ENCODE measurements around the gene TRMT11. TPM values are rescaled to one million over a fixed set of nuclear protein-coding genes. Genes with fewer than 3 reads are reported as not detected.

The TRMT11 gene
- total RNA-seq, 1 experiment from 2014 or later, result 36.7 TPM

- intact Hi-C loops (cut with micrococcal nuclease; ENCODE audit: unreplicated experiment), result no loop called here
- DNase-seq, result no peak
- Histone ChIP-seq H3K4me3 (ENCODE audit: low read depth, low read length) (no peak overlapping the region), H3K36me3 (ENCODE audit: control insufficient read depth, insufficient read depth, low read length) (no peaks in the 10 kb centered on the region; the same call in 1 of the 2 replicates), H3K4me1 (0 out of 2 replicates have a peak, but pooled peaks cover 12% of the 10 kb centered on the region), H3K27me3 (replicated peaks; ENCODE audit: control insufficient read depth, insufficient read depth, low read length) (no peaks in the 10 kb centered on the region), H3K9me3 (no peaks in the 10 kb centered on the region)
- no peaks in the 10 kb centered on the region for H3K9me3 Mint-ChIP-seq (ENCODE audit: unreplicated experiment)
- H3K4me3 Mint-ChIP-seq (ENCODE audit: unreplicated experiment), result no peak overlapping the region
- BruUV-seq (replicated peaks), result no TSS peak
- CTCF ChIA-PET, result interaction anchor here (0.6 kb wide), 1 partner anchor 266 kb away, joined by 3 read pairs; no protein-coding TSS in a partner anchor
- H3K27me3 Mint-ChIP-seq (ENCODE audit: insufficient read depth, unreplicated experiment), result no peaks in the 10 kb centered on the region
- peaks cover 7% of the 10 kb centered on the region for H3K4me1 Mint-ChIP-seq (ENCODE audit: low read depth, unreplicated experiment)
- H3K36me3 Mint-ChIP-seq (ENCODE audit: insufficient read depth, unreplicated experiment), result peaks cover 49% of the 10 kb centered on the region
- H3K27ac Mint-ChIP-seq (ENCODE audit: unreplicated experiment), result no peak overlapping the region
- TF ChIP-seq CTCF (IDR thresholded peaks at IDR 0.05; ENCODE audit: insufficient read depth in 1 of 2, low read depth in 1 of 2, low read length in 1 of 2, severe bottlenecking in 1 of 2, unreplicated experiment in 1 of 2), result no peak
- POLR2A ChIA-PET, result no interaction called here
These were observed 29.5 kb downstream of the TRMT11 start for GRCh38 chr6:126015863-126016262.

GRCh38 chr6:126016591-126016990 lies 30.3 kb downstream of the TRMT11 start:
- POLR2A ChIA-PET, result no interaction called here
- no peaks in the 10 kb centered on the region for H3K9me3 Mint-ChIP-seq (ENCODE audit: unreplicated experiment)
- CTCF ChIA-PET, result interaction anchor here (0.6 kb wide), 1 partner anchor 266 kb away, joined by 3 read pairs; no protein-coding TSS in a partner anchor
- H3K9me3 ChIP-seq, result no peaks in the 10 kb centered on the region
- H3K36me3 ChIP-seq (ENCODE audit: control insufficient read depth, insufficient read depth, low read length), result no peaks in the 10 kb centered on the region; the same call in 1 of the 2 replicates
- H3K4me3 Mint-ChIP-seq (ENCODE audit: unreplicated experiment), result no peak overlapping the region
- BruUV-seq (replicated peaks), result no TSS peak
- H3K4me3 ChIP-seq (ENCODE audit: low read depth, low read length), result no peak overlapping the region
- H3K4me1 Mint-ChIP-seq (ENCODE audit: low read depth, unreplicated experiment), result peaks cover 7% of the 10 kb centered on the region
- no peak overlapping the region for H3K27ac Mint-ChIP-seq (ENCODE audit: unreplicated experiment)
- no peak for TF ChIP-seq CTCF (IDR thresholded peaks at IDR 0.05; ENCODE audit: insufficient read depth in 1 of 2, low read depth in 1 of 2, low read length in 1 of 2, severe bottlenecking in 1 of 2, unreplicated experiment in 1 of 2)
- no peak for DNase-seq
- intact Hi-C loops (cut with micrococcal nuclease; ENCODE audit: unreplicated experiment), result no loop called here
- no peaks in the 10 kb centered on the region for H3K27me3 ChIP-seq (replicated peaks; ENCODE audit: control insufficient read depth, insufficient read depth, low read length)
- peaks cover 51% of the 10 kb centered on the region for H3K36me3 Mint-ChIP-seq (ENCODE audit: insufficient read depth, unreplicated experiment)
- 0 out of 2 replicates have a peak, but pooled peaks cover 12% of the 10 kb centered on the region for H3K4me1 ChIP-seq
- H3K27me3 Mint-ChIP-seq (ENCODE audit: insufficient read depth, unreplicated experiment), result no peaks in the 10 kb centered on the region

- H3K27me3 ChIP-seq (replicated peaks; ENCODE audit: control insufficient read depth, insufficient read depth, low read length), result no peaks in the 10 kb centered on the region
- ChIA-PET CTCF (no interaction called here), POLR2A (interaction anchor here (0.6 kb wide), 1 partner anchor 228 kb away, joined by 3 read pairs; no protein-coding TSS in a partner anchor)
- H3K36me3 ChIP-seq (ENCODE audit: control insufficient read depth, insufficient read depth, low read length), result no peaks in the 10 kb centered on the region
- Mint-ChIP-seq H3K36me3 (ENCODE audit: insufficient read depth, unreplicated experiment) (peaks cover 49% of the 10 kb centered on the region), H3K9me3 (ENCODE audit: unreplicated experiment) (no peaks in the 10 kb centered on the region), H3K4me1 (ENCODE audit: low read depth, unreplicated experiment) (peaks cover 7% of the 10 kb centered on the region), H3K27me3 (ENCODE audit: insufficient read depth, unreplicated experiment) (no peaks in the 10 kb centered on the region), H3K4me3 (ENCODE audit: unreplicated experiment) (no peak overlapping the region), H3K27ac (ENCODE audit: unreplicated experiment) (no peak overlapping the region)
- no peak overlapping the region for H3K4me3 ChIP-seq (ENCODE audit: low read depth, low read length)
- intact Hi-C loops (cut with micrococcal nuclease; ENCODE audit: unreplicated experiment), result no loop called here
- no TSS peak for BruUV-seq (replicated peaks)
- no peak for DNase-seq
- no peaks in the 10 kb centered on the region for H3K9me3 ChIP-seq
- H3K4me1 ChIP-seq, result 0 out of 2 replicates have a peak, but pooled peaks cover 12% of the 10 kb centered on the region
- no peak for TF ChIP-seq CTCF (IDR thresholded peaks at IDR 0.05; ENCODE audit: insufficient read depth in 1 of 2, low read depth in 1 of 2, low read length in 1 of 2, severe bottlenecking in 1 of 2, unreplicated experiment in 1 of 2)
These were observed 31.3 kb downstream of the TRMT11 start for GRCh38 chr6:126017668-126018067.

Measured in Caco-2 (cell line).